Measurements from ENCODE around the gene ACSM3.

DNA sequence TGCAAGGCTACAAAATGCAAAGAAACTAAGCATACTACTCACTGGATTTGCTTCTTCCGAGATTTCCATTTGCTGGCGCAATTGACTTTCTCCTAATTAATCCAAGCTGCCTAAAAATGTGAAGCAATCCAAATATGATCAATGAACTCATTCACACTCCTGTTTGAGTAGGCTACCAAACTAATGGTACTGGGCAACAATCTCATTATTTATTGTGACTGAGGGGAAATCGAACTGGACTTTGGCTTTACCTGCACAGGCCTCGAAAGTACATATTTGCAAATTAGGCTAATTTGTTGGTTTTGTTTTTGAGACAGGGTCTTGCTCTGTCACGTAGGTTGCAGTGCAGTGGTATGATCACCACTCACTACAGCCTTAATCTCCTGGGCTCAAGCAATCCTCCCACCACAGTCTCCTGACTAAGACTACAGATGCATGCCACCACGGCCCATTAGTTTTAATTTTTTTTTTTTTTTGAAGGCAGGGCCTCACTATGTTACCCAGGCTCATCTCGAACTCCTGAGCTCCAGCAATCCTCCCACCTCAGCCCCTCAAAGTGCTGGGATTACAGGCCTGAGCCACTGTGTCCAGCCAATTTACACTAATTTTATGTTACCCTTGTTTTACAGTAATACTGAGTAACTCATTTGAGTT, 39.9 kb downstream of the ACSM3 start:
- no peak for TF ChIP-seq POLR2A (IDR thresholded peaks at IDR 0.05)
- TF ChIP-seq, protein P1, sequence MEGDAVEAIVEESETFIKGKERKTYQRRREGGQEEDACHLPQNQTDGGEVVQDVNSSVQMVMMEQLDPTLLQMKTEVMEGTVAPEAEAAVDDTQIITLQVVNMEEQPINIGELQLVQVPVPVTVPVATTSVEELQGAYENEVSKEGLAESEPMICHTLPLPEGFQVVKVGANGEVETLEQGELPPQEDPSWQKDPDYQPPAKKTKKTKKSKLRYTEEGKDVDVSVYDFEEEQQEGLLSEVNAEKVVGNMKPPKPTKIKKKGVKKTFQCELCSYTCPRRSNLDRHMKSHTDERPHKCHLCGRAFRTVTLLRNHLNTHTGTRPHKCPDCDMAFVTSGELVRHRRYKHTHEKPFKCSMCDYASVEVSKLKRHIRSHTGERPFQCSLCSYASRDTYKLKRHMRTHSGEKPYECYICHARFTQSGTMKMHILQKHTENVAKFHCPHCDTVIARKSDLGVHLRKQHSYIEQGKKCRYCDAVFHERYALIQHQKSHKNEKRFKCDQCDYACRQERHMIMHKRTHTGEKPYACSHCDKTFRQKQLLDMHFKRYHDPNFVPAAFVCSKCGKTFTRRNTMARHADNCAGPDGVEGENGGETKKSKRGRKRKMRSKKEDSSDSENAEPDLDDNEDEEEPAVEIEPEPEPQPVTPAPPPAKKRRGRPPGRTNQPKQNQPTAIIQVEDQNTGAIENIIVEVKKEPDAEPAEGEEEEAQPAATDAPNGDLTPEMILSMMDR (IDR thresholded peaks at IDR 0.05), result no peak
